Measurements from ENCODE around the gene COL19A1.
"Not testable (repeated sequence)": the region's sequence is repeated elsewhere in the genome, so short reads cannot be mapped to it uniquely, and the experiment has no call there.

The COL19A1 gene

GRCh38 chr6:69976591-69977090, 110.3 kb downstream of the COL19A1 start:
- no peak for DNase-seq

- no peak for DNase-seq
These were observed 114.3 kb downstream of the COL19A1 start for GRCh38 chr6:69980624-69981023.

GRCh38 chr6:69984506-69984905, 118.2 kb downstream of the COL19A1 start:
- no peak for DNase-seq

GRCh38 chr6:69985180-69985579, 118.8 kb downstream of the COL19A1 start:
- no peak for DNase-seq

GRCh38 chr6:69987550-69987949, 121.2 kb downstream of the COL19A1 start:
- no peak for DNase-seq

- no peak for DNase-seq
These were observed 122.2 kb downstream of the COL19A1 start for GRCh38 chr6:69988458-69989126.

- DNase-seq: no peak
These were observed 127.9 kb downstream of the COL19A1 start for GRCh38 chr6:69994251-69994650.

GRCh38 chr6:70008189-70008588, 141.8 kb downstream of the COL19A1 start:
- no peak for DNase-seq

- not testable (repeated sequence) for DNase-seq
These were observed 144.0 kb downstream of the COL19A1 start for GRCh38 chr6:70010339-70010738.

- DNase-seq: not testable (repeated sequence)
These were observed 156.8 kb downstream of the COL19A1 start for GRCh38 chr6:70023201-70023600.

- no peak for DNase-seq
These were observed 161.9 kb downstream of the COL19A1 start for GRCh38 chr6:70028246-70028645.

GRCh38 chr6:70028926-70029325, 162.6 kb downstream of the COL19A1 start:
- no peak for DNase-seq

- no peak for DNase-seq
These were observed 167.4 kb downstream of the COL19A1 start for GRCh38 chr6:70033781-70034180.

GRCh38 chr6:70037445-70037844, 171.1 kb downstream of the COL19A1 start:
- no peak for DNase-seq

- DNase-seq: no peak
These were observed 174.4 kb downstream of the COL19A1 start for GRCh38 chr6:70040766-70041165.

GRCh38 chr6:70041411-70041810, 175.1 kb downstream of the COL19A1 start:
- DNase-seq: no peak

GRCh38 chr6:70045413-70045812, 179.1 kb downstream of the COL19A1 start:
- no peak for DNase-seq

GRCh38 chr6:70051197-70052124, 185.1 kb downstream of the COL19A1 start:
- DNase-seq: no peak

GRCh38 chr6:70059039-70059719, 192.8 kb downstream of the COL19A1 start:
- no peak for DNase-seq

- no peak for DNase-seq
These were observed 194.3 kb downstream of the COL19A1 start for GRCh38 chr6:70060680-70061079.

- no peak for DNase-seq
These were observed 195.2 kb downstream of the COL19A1 start for GRCh38 chr6:70061546-70061945.

GRCh38 chr6:70062010-70062409, 195.7 kb downstream of the COL19A1 start:
- DNase-seq: no peak

- DNase-seq: no peak
These were observed 206.3 kb downstream of the COL19A1 start for GRCh38 chr6:70072540-70073179.
